ENCODE data around the gene C15orf40.
"Not testable (repeated sequence)": the region's sequence is repeated elsewhere in the genome, so short reads cannot be mapped to it uniquely, and the experiment has no call there.

Gene C15orf40

GRCh38 chr15:82942691-82943090 is 68.7 kb downstream of the C15orf40 start:
- WGBS, 2 experiments (ENCODE audit: insufficient coverage in 2 of 2): 88 to 90% methylated on average over 6 of the region's 8 CpGs
- H3K9me3 ChIP-seq (ENCODE audit: control insufficient read depth, low read length): no peaks in the 10 kb centered on the region
- H3K4me1 ChIP-seq (ENCODE audit: control insufficient read depth, insufficient read depth, low read length, poor library complexity, severe bottlenecking): no peaks in the 10 kb centered on the region
- H3K36me3 ChIP-seq (ENCODE audit: control insufficient read depth, insufficient read depth, low read length): no peaks in the 10 kb centered on the region
- no peak overlapping the region for H3K27ac ChIP-seq (ENCODE audit: low read depth, low read length, severe bottlenecking)
- H3K4me3 ChIP-seq (ENCODE audit: extremely low read depth, insufficient read depth, low read length, poor library complexity, severe bottlenecking): no peak overlapping the region

- WGBS, 2 experiments (ENCODE audit: insufficient coverage in 2 of 2): 93% methylated on average over 5 to 6 of the region's 6 CpGs
- not testable (repeated sequence) for H3K4me3 ChIP-seq (ENCODE audit: extremely low read depth, insufficient read depth, low read length, poor library complexity, severe bottlenecking); H3K4me1 ChIP-seq (ENCODE audit: control insufficient read depth, insufficient read depth, low read length, poor library complexity, severe bottlenecking); H3K9me3 ChIP-seq (ENCODE audit: control insufficient read depth, low read length); H3K36me3 ChIP-seq (ENCODE audit: control insufficient read depth, insufficient read depth, low read length); H3K27ac ChIP-seq (ENCODE audit: low read depth, low read length, severe bottlenecking)
Observed at GRCh38 chr15:82939678-82940077, 71.8 kb downstream of the C15orf40 start.

All from mesodermal cell (in vitro differentiated cells).